PC-3 (cell line): ENCODE measurements around the gene LINGO1. TPM values are rescaled to one million over a fixed set of nuclear protein-coding genes. Genes with fewer than 3 reads are reported as not detected.

Source experiments
- ATAC-seq: fragments of 200-7000 bp; cut with Tn5 transposase; 2 replicates; pipeline ENCODE4 v1.9.1; 2020; ENCODE audit warnings: mild to moderate bottlenecking, moderate library complexity
- BruUV-seq: library from RNA; stranded (reverse); fragments of 400-500 nt; replicated peaks from 2 replicates; lab custom pipeline; 2021; lab: Mats Ljungman, UMichigan
- CTCF ChIA-PET: fragments of 300-600 bp; sonication (Branson Sonifier 250); formaldehyde crosslinking; loops from one replicate; lab custom pipeline; 2022; ENCODE audit warnings: antibody characterized with exemption; lab: Charles Lee
- POLR2A ChIA-PET: fragments of 300-600 bp; sonication (Branson Sonifier 250); formaldehyde crosslinking; loops from one replicate; lab custom pipeline; 2022; ENCODE audit warnings: antibody characterized with exemption; ENCODE audit not compliant: unreplicated experiment; lab: Charles Lee
- DNase-seq: peaks from one replicate; pipeline ENCODE4 v3.0.0-alpha.2; 2015
- H2AFZ ChIP-seq: fragments of 300-600 bp; sonication (generic); 2 replicates; pipeline ENCODE4 v1.6.0; 2016; ENCODE audit warnings: antibody characterized with exemption, low read length
- H3F3A ChIP-seq: fragments of 300-600 bp; sonication (generic); one replicate; pipeline ENCODE4 v1.6.0; 2017; ENCODE audit warnings: antibody characterized with exemption, low read length, control low read depth, mild to moderate bottlenecking; ENCODE audit not compliant: unreplicated experiment
- H3K27ac ChIP-seq: fragments of 300-600 bp; sonication (generic); 2 replicates; pipeline ENCODE4 v1.5.1; 2016; ENCODE audit warnings: mild to moderate bottlenecking, low read length
- H3K27me3 ChIP-seq: fragments of 300-600 bp; sonication (generic); 2 replicates; pipeline ENCODE4 v1.6.1; 2016; ENCODE audit warnings: low read length, mixed read lengths
- H3K36me3 ChIP-seq: fragments of 300-600 bp; sonication (generic); 2 replicates; pipeline ENCODE4 v1.6.1; 2016; ENCODE audit warnings: low read depth, mixed run types, low read length, mixed read lengths
- H3K4me1 ChIP-seq: fragments of 300-600 bp; sonication (generic); 2 replicates; pipeline ENCODE4 v1.5.1; 2016; ENCODE audit warnings: low read length; ENCODE audit not compliant: insufficient read depth
- H3K4me2 ChIP-seq: fragments of 300-600 bp; sonication (generic); 2 replicates; pipeline ENCODE4 v1.6.0; 2016; ENCODE audit warnings: low read length
- H3K4me3 ChIP-seq: fragments of 300-600 bp; sonication (generic); 2 replicates; pipeline ENCODE4 v1.5.1; 2016; ENCODE audit warnings: mild to moderate bottlenecking, low read length, mixed read lengths
- H3K79me2 ChIP-seq: fragments of 300-600 bp; sonication (generic); 2 replicates; pipeline ENCODE4 v1.6.1; 2017; ENCODE audit warnings: low read length, mixed read lengths
- H3K9ac ChIP-seq: fragments of 300-600 bp; sonication (generic); 2 replicates; pipeline ENCODE4 v1.6.0; 2016; ENCODE audit warnings: mild to moderate bottlenecking, low read length
- H3K9me2 ChIP-seq: fragments of 300-600 bp; sonication (generic); replicated peaks from 2 replicates; pipeline ENCODE4 v1.6.1; 2016; ENCODE audit warnings: mixed run types, low read length, mixed read lengths
- H3K9me3 ChIP-seq: fragments of 300-600 bp; sonication (generic); 2 replicates; pipeline ENCODE4 v1.6.1; 2016; ENCODE audit warnings: low read length, mixed read lengths
- H4K20me1 ChIP-seq: fragments of 300-600 bp; sonication (generic); 2 replicates; pipeline ENCODE4 v1.6.1; 2016; ENCODE audit warnings: low read length, mixed read lengths
- CTCF ChIP-seq: fragments of 300-600 bp; sonication (generic); conservative IDR thresholded peaks from 2 replicates; pipeline ENCODE4 v1.5.1; 2017; ENCODE audit warnings: antibody characterized with exemption, low read depth, mild to moderate bottlenecking, low read length
- EZH2 ChIP-seq: fragments of 300-600 bp; sonication (generic); IDR thresholded peaks from one replicate; pipeline ENCODE4 v1.6.1; 2017; ENCODE audit warnings: antibody characterized with exemption, mild to moderate bottlenecking, low read length; ENCODE audit not compliant: unreplicated experiment
- EZH2phosphoT487 ChIP-seq: fragments of 300-600 bp; sonication (generic); IDR thresholded peaks from 2 replicates; pipeline ENCODE4 v1.6.1; 2018; ENCODE audit warnings: mild to moderate bottlenecking, antibody characterized with exemption, low read length, borderline replicate concordance
- intact Hi-C: fragments of 100-400 bp; cut with micrococcal nuclease; formaldehyde crosslinking; loops from 2 replicates; pipeline ENCODE4 v1.9.0; 2023
- total RNA-seq: library from RNA; depleted of rRNA; stranded (reverse); fragments of >200 nt; gene quantifications from 2 replicates; pipeline ENCODE4 v1.2.3, GENCODE V29; 2014

Gene LINGO1
- total RNA-seq, 1 experiment from 2014 or later: not detected

- intact Hi-C loops: no loop called here
- H3K9ac ChIP-seq: no peak overlapping the region
- H3K4me3 ChIP-seq: no peak overlapping the region
- H3K27ac ChIP-seq: no peak overlapping the region
- peaks cover 85% of the 10 kb centered on the region for H3K27me3 ChIP-seq
- POLR2A ChIA-PET: no interaction called here
- no peaks in the 10 kb centered on the region for H4K20me1 ChIP-seq
- ATAC-seq: no peak
- no TSS peak for BruUV-seq
- TF ChIP-seq EZH2 (no peak), CTCF (no peak), EZH2phosphoT487 (no peak)
- no peaks in the 10 kb centered on the region for H3K4me1 ChIP-seq
- no peaks in the 10 kb centered on the region for H3K36me3 ChIP-seq
- DNase-seq: no peak
- CTCF ChIA-PET: no interaction called here
- no peak overlapping the region for H3K4me2 ChIP-seq
- no peaks in the 10 kb centered on the region for H3K9me3 ChIP-seq
- H3K79me2 ChIP-seq: no peaks in the 10 kb centered on the region
- no peak overlapping the region for H2AFZ ChIP-seq
- H3K9me2 ChIP-seq: no peaks in the 10 kb centered on the region
- no peaks in the 10 kb centered on the region for H3F3A ChIP-seq
These were observed 44.1 kb upstream of the LINGO1 start for GRCh38 chr15:77676569-77677375.

- H3K9me2 ChIP-seq: no peaks in the 10 kb centered on the region
- CTCF ChIA-PET: no interaction called here
These were observed 43.2 kb upstream of the LINGO1 start for GRCh38 chr15:77675806-77676415.

GRCh38 chr15:77674327-77674726 lies 41.6 kb upstream of the LINGO1 start:
- DNase-seq (no peak), ATAC-seq (no peak)
- no peaks in the 10 kb centered on the region for H3K9me3 ChIP-seq
- H3K4me2 ChIP-seq: no peak overlapping the region
- TF ChIP-seq CTCF: no peak
- no peak for TF ChIP-seq EZH2phosphoT487
- no peak for TF ChIP-seq EZH2
- BruUV-seq: no TSS peak
- intact Hi-C loops: no loop called here
- POLR2A ChIA-PET: no interaction called here
- no peaks in the 10 kb centered on the region for H3K4me1 ChIP-seq
- H3K27me3 ChIP-seq: peaks cover 80% of the 10 kb centered on the region
- no peaks in the 10 kb centered on the region for H3K36me3 ChIP-seq
- no peak overlapping the region for H3K9ac ChIP-seq
- H2AFZ ChIP-seq: no peak overlapping the region
- no peaks in the 10 kb centered on the region for H3K79me2 ChIP-seq
- H3K4me3 ChIP-seq: no peak overlapping the region
- no peaks in the 10 kb centered on the region for H3K9me2 ChIP-seq
- no peaks in the 10 kb centered on the region for H4K20me1 ChIP-seq
- H3F3A ChIP-seq: no peaks in the 10 kb centered on the region
- no peak overlapping the region for H3K27ac ChIP-seq
- CTCF ChIA-PET: no interaction called here

More at GRCh38 chr15:77675806-77676415, 43.2 kb upstream of the LINGO1 start:
- H3K27me3 ChIP-seq: peaks cover 82% of the 10 kb centered on the region
- H3K9ac ChIP-seq: no peak overlapping the region
- H3K27ac ChIP-seq: no peak overlapping the region
- BruUV-seq: no TSS peak
- no peak for ATAC-seq
- H3K4me3 ChIP-seq: no peak overlapping the region
- intact Hi-C loops: no loop called here
- no peaks in the 10 kb centered on the region for H3K4me1 ChIP-seq
- no peak overlapping the region for H2AFZ ChIP-seq
- no peak for DNase-seq
- H3K4me2 ChIP-seq: no peak overlapping the region
- H3K36me3 ChIP-seq: no peaks in the 10 kb centered on the region
- H3K79me2 ChIP-seq: no peaks in the 10 kb centered on the region
- H3F3A ChIP-seq: no peaks in the 10 kb centered on the region
- no peaks in the 10 kb centered on the region for H3K9me3 ChIP-seq
- POLR2A ChIA-PET: no interaction called here
- no peak for TF ChIP-seq EZH2
- no peaks in the 10 kb centered on the region for H4K20me1 ChIP-seq
